DND-41 (cell line): Measurements from ENCODE around the gene JSRP1.

Experiments used
- ATAC-seq: fragments of 200-7000 bp; cut with Tn5 transposase; 3 replicates; pipeline ENCODE4 v1.9.1; 2021; ENCODE audit warnings: low read depth; ENCODE audit not compliant: insufficient read depth
- DNase-seq: peaks from one replicate; pipeline ENCODE4 v3.0.0-alpha.2; 2020
- H2AFZ ChIP-seq: 2 replicates; pipeline ENCODE4 v1.6.0; 2012; ENCODE audit warnings: low read depth, low read length
- H3K27ac ChIP-seq: 2 replicates; pipeline ENCODE4 v1.5.1; 2012; ENCODE audit warnings: low read length, inconsistent platforms
- H3K27me3 ChIP-seq: fragments of 200-600 bp; sonication (generic); 2 replicates; pipeline ENCODE4 v1.6.0; 2012; ENCODE audit warnings: low read length, mild to moderate bottlenecking, inconsistent platforms; ENCODE audit not compliant: insufficient read depth, poor library complexity
- H3K36me3 ChIP-seq: 2 replicates; pipeline ENCODE4 v1.5.1; 2012; ENCODE audit warnings: low read length, inconsistent platforms; ENCODE audit not compliant: insufficient read depth
- H3K4me1 ChIP-seq: 2 replicates; pipeline ENCODE4 v1.5.1; 2012; ENCODE audit warnings: mild to moderate bottlenecking, low read length; ENCODE audit not compliant: insufficient read depth
- H3K4me2 ChIP-seq: 2 replicates; pipeline ENCODE4 v1.6.0; 2012; ENCODE audit warnings: mild to moderate bottlenecking, moderate library complexity, low read length, inconsistent platforms; ENCODE audit not compliant: insufficient read depth
- H3K4me3 ChIP-seq, 2 experiments: fragments of 200-600 bp in 1 of 2; shearing (Covaris generic) in 1 of 2; 2 replicates each; pipeline ENCODE4 v1.5.1; 2012 to 2016; ENCODE audit warnings: inconsistent platforms in 2 of 2, low read length in 2 of 2, mild to moderate bottlenecking in 2 of 2, low read depth in 1 of 2, moderate library complexity in 1 of 2
- H3K79me2 ChIP-seq: 2 replicates; pipeline ENCODE4 v1.6.0; 2012; ENCODE audit warnings: low read length, inconsistent platforms; ENCODE audit not compliant: insufficient read depth
- H3K9ac ChIP-seq: 2 replicates; pipeline ENCODE4 v1.6.0; 2012; ENCODE audit warnings: low read depth, mild to moderate bottlenecking, inconsistent platforms, low read length, moderate library complexity
- H3K9me3 ChIP-seq: 2 replicates; pipeline ENCODE4 v1.5.1; 2012; ENCODE audit warnings: low read length, moderate library complexity, mild to moderate bottlenecking, inconsistent platforms; ENCODE audit not compliant: insufficient read depth, severe bottlenecking
- H4K20me1 ChIP-seq: 2 replicates; pipeline ENCODE4 v1.6.0; 2012; ENCODE audit warnings: low read length; ENCODE audit not compliant: insufficient read depth
- CTCF ChIP-seq: IDR thresholded peaks from 2 replicates; pipeline ENCODE4 v1.5.1; 2012; ENCODE audit warnings: borderline replicate concordance, low read length, moderate library complexity, mild to moderate bottlenecking; ENCODE audit not compliant: poor library complexity, severe bottlenecking; ENCODE audit errors: extremely low read depth
- EZH2 ChIP-seq: IDR thresholded peaks from 3 replicates; pipeline ENCODE4 v1.6.1; 2012; ENCODE audit warnings: borderline replicate concordance, low read depth, mild to moderate bottlenecking, moderate library complexity, low read length, inconsistent platforms; ENCODE audit not compliant: severe bottlenecking

JSRP1 gene

GRCh38 chr19:2275588-2276428 is 19.6 kb upstream of the JSRP1 start:
- peaks cover 54% of the 10 kb centered on the region for H4K20me1 ChIP-seq
- H3K36me3 ChIP-seq: peaks cover 45% of the 10 kb centered on the region
- TF ChIP-seq CTCF: no peak
- no peak for TF ChIP-seq EZH2
- H3K4me2 ChIP-seq: no peak overlapping the region
- H3K4me3 ChIP-seq: no peak overlapping the region
- H3K27me3 ChIP-seq: no peaks in the 10 kb centered on the region
- H3K79me2 ChIP-seq: peaks cover 50% of the 10 kb centered on the region
- no peak overlapping the region for H2AFZ ChIP-seq
- no peak overlapping the region for H3K27ac ChIP-seq
- H3K9ac ChIP-seq: no peak overlapping the region
- DNase-seq: no peak
- H3K4me1 ChIP-seq: peaks cover 36% of the 10 kb centered on the region
- H3K9me3 ChIP-seq: no peaks in the 10 kb centered on the region
- no peak for ATAC-seq

- H3K79me2 ChIP-seq: peaks cover 57% of the 10 kb centered on the region
- H3K9ac ChIP-seq: no peak overlapping the region
- ATAC-seq: no peak
- H3K27ac ChIP-seq: no peak overlapping the region
- peaks cover 61% of the 10 kb centered on the region for H4K20me1 ChIP-seq
- no peak overlapping the region for H3K4me2 ChIP-seq
- no peak for TF ChIP-seq EZH2
- TF ChIP-seq CTCF: peak; percentile 61
- H3K4me1 ChIP-seq: peaks cover 36% of the 10 kb centered on the region
- peak; percentile 49 for DNase-seq
- H2AFZ ChIP-seq: no peak overlapping the region
- no peaks in the 10 kb centered on the region for H3K9me3 ChIP-seq
- peaks cover 52% of the 10 kb centered on the region for H3K36me3 ChIP-seq
- no peaks in the 10 kb centered on the region for H3K27me3 ChIP-seq
- no peak overlapping the region for H3K4me3 ChIP-seq
These were observed 18.8 kb upstream of the JSRP1 start for GRCh38 chr19:2274931-2275535.

- DNase-seq: no peak
- peak overlapping the region; percentile 84 for H3K4me2 ChIP-seq
- no peak overlapping the region for H2AFZ ChIP-seq
- H3K4me1 ChIP-seq: peaks cover 36% of the 10 kb centered on the region
- peak overlapping the region in 1 of 2 experiments; percentile 100; a peak in 2 of 4 replicates for H3K4me3 ChIP-seq
- peaks cover 65% of the 10 kb centered on the region for H3K79me2 ChIP-seq
- no peaks in the 10 kb centered on the region for H3K27me3 ChIP-seq
- no peak for ATAC-seq
- H4K20me1 ChIP-seq: peaks cover 68% of the 10 kb centered on the region
- H3K36me3 ChIP-seq: peaks cover 58% of the 10 kb centered on the region
- H3K9ac ChIP-seq: peak overlapping the region; percentile 100
- H3K27ac ChIP-seq: peak overlapping the region; percentile 73
- TF ChIP-seq CTCF: no peak
- TF ChIP-seq EZH2: no peak
- no peaks in the 10 kb centered on the region for H3K9me3 ChIP-seq
These were observed 18.0 kb upstream of the JSRP1 start for GRCh38 chr19:2274185-2274711.
